Coronary artery (tissue), 2 donors: ENCODE measurements around the gene SPEM2.

Source experiments
- DNase-seq: peaks from one replicate; pipeline ENCODE4 v3.0.0-alpha.2; 2017; ENCODE audit warnings: low spot score
- H3K27ac ChIP-seq, 2 donors: fragments of 200-600 bp; sonication (generic); one replicate each; pipeline ENCODE4 v1.5.1; 2016 to 2019
- H3K4me3 ChIP-seq: fragments of 200-600 bp; sonication (generic); 2 replicates; pipeline ENCODE4 v1.5.1; 2016; ENCODE audit warnings: mild to moderate bottlenecking, moderate library complexity
- TF ChIP-seq, protein P1 (sequence below): fragments of 200-600 bp; sonication (generic); IDR thresholded peaks from one replicate; pipeline ENCODE4 v1.5.1; 2019; ENCODE audit warnings: antibody characterized with exemption

The SPEM2 gene

DNA sequence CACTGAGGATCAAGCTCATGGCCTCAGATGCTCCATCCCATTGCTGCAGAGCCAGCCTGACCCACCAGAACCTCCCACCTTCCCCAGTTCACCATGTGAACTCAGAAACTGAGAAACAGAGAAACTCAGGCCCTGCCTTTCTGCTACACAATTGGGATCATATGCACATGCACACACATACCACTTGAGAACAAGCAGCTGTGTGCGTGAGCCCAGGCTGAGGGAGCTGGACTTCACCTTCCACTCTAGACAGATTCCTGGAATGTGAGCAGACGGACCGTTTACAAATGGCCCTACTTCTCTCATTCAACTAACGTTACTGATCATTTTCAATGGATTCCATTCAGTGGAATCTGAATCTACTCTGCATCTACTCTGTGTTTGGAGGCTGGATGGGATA is 1.7 kb upstream of the SPEM2 start:
- TF ChIP-seq, protein P1, sequence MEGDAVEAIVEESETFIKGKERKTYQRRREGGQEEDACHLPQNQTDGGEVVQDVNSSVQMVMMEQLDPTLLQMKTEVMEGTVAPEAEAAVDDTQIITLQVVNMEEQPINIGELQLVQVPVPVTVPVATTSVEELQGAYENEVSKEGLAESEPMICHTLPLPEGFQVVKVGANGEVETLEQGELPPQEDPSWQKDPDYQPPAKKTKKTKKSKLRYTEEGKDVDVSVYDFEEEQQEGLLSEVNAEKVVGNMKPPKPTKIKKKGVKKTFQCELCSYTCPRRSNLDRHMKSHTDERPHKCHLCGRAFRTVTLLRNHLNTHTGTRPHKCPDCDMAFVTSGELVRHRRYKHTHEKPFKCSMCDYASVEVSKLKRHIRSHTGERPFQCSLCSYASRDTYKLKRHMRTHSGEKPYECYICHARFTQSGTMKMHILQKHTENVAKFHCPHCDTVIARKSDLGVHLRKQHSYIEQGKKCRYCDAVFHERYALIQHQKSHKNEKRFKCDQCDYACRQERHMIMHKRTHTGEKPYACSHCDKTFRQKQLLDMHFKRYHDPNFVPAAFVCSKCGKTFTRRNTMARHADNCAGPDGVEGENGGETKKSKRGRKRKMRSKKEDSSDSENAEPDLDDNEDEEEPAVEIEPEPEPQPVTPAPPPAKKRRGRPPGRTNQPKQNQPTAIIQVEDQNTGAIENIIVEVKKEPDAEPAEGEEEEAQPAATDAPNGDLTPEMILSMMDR = no peak
- no peak overlapping the region for H3K27ac ChIP-seq
- H3K4me3 ChIP-seq = no peak overlapping the region
- DNase-seq = no peak

DNA sequence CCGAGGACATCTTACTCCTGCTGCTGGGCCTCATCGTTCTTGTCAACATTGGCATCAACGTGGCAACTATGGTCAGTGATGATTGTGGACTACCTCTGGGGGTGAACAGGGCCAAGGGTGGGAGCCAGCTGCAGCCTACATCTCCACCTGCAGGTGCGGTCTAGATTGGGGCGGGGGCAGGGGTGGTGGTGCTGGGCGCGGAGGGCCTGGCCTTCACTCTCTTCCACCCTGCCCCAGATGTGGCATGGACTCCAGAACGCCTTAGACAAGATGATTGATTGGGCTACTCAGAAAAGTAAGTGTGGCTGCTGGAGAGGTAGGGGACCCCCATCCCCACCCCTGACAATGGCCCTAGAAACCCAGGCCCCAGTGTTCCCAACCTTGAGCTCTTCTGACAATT is 340 bp downstream of the SPEM2 start:
- H3K27ac ChIP-seq = no peak overlapping the region
- no peak overlapping the region for H3K4me3 ChIP-seq
- TF ChIP-seq, protein P1 = no peak
- no peak for DNase-seq

DNA sequence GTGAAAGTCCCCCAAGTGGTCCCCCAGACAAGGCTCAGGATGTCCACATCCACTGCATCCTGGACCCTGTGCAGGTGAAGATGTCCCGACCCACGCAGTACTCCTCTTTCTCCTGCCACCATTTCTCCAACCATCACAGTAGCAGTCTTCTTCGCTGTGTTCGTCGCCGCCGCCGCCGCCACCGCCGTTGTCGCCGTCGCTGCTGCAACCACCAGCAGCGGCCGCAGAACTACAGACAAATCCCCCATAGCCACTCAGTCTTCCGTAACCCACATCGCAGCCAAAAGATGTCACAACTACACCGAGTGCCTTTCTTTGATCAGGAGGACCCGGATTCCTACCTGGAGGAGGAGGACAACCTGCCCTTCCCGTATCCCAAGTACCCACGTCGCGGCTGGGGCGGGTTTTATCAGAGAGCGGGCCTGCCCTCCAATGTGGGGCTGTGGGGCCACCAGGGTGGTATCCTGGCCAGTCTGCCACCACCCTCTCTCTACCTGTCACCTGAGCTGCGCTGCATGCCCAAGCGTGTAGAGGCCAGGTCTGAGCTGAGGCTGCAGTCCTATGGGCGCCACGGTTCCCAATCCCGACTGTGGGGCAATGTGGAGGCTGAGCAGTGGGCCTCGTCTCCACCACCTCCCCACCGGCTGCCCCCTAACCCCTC is 917 bp downstream of the SPEM2 start:
- Histone ChIP-seq H3K27ac (no peak overlapping the region), H3K4me3 (no peak overlapping the region)
- TF ChIP-seq, protein P1 = no peak
- DNase-seq = no peak

DNA sequence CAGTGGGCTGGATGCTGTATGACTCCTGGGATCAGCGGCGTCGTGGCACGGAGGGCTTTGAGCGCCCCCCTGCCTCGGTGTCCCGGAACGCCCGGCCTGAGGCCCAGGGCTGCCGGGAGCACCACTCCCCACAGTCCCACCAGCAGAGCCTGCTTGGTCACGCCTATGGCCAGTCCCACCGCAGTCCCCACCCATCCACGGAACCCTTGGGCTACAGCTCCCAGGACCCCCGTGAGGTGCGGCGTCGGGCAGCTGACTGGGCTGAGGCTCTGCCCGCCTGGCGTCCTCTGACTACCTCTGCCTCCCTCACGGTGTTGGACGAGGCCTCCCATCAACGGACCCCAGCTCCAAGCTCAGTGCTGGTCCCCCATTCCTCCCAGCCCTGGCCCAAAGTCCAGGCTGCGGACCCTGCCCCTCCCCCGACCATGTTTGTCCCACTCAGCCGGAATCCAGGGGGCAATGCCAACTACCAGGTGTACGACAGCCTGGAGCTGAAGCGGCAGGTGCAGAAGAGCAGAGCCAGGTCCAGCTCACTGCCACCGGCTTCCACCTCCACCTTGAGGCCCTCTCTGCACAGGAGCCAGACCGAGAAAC is 1.6 kb downstream of the SPEM2 start:
- DNase-seq = no peak
- no peak overlapping the region for H3K4me3 ChIP-seq
- no peak overlapping the region for H3K27ac ChIP-seq
- TF ChIP-seq, protein P1 = no peak

DNA sequence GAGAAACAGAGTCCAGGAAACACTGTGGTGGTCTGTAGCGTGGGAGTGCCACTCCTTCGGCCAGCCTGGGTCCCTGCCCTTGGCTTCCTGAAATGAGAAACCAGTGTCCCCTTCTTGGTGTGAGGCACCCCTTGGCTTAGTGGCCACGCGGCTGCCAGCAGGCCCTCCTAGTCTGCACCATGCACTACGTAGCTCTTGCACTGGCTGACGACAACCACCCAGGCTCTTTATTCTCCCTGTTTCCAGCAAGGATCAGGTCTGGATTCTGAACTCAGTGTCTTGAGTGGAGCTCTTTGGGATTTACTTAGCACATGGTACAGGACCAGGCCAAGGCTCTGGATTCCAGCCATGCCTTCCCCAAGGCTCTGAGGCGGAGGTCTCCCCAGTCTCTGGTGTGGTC is 2.1 kb downstream of the SPEM2 start:
- no peak overlapping the region for H3K4me3 ChIP-seq
- TF ChIP-seq, protein P1 = no peak
- no peak for DNase-seq
- H3K27ac ChIP-seq = no peak overlapping the region

DNA sequence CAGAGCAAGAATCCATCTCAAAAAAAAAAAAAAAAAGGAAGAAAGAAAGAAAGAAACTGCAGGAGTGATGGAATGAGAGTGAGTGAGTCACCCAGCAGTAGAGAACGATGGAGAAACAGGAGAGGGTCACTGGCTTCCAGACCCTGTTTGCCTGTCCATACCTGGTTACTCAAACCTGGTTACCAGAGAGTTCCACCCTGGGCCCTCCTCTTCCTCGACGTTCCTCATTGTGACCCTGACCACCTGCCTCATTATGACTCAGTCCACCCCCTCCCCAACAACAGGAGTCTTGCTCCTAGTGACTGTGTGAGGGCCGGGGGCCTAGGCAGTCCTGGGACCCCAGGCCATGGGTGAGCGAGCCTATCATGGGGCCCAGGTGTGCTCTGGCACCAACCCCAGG is 3.1 kb downstream of the SPEM2 start, which contains the start of gene SPEM3:
SPEM3 (plus strand) TSS at position 301 of the 400 bp plus-strand sequence; CDS start at position 347, 46 bp downstream.
- no peak for DNase-seq
- Histone ChIP-seq H3K4me3 (no peak within 1 kb of the TSS), H3K27ac (no peak within 1 kb of the TSS)
- TF ChIP-seq, protein P1 = no peak

DNA sequence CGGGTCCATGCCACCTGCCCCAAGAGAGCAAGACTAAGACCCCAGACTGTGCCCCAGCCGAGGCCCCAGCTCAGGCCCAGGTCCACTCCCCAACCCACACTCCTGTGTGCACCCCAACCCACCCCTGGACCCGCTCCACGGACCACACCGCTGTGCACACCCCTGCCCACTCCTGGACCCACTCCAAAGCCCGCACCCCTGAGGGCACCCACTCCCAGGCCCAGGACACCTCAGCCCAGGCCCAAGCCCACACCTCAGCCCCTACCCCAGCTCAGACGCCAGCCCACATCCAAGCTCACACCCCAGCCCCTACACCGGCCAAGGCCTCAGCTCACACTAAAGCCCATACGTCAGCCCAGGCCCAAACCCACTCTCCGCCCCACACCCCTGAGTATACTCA is 4.3 kb downstream of the SPEM2 start:
- Histone ChIP-seq H3K4me3 (no peak overlapping the region), H3K27ac (no peak overlapping the region)
- TF ChIP-seq, protein P1 = no peak
- DNase-seq = no peak
